Stimulated activated memory B cell treated with anti-CD40 and anti-IgM and Interleukin-4, amounts not matched to agents 10 μg/mL and 1 μg/mL and 100 μg/mL, for 72 hours (primary cell): ENCODE data around the gene PPP1R15A.

Experiments used
- ATAC-seq: fragments of 150-1000 bp; cut with Tn5 transposase; 2 replicates; pipeline ENCODE4 v1.10.0; 2021
- H3K27ac Mint-ChIP-seq: one replicate; pipeline ENCODE4 v1.8.0; 2022; ENCODE audit warnings: mild to moderate bottlenecking, mixed read lengths
- H3K27me3 Mint-ChIP-seq: one replicate; pipeline ENCODE4 v1.8.0; 2022; ENCODE audit warnings: mixed read lengths
- H3K36me3 Mint-ChIP-seq: one replicate; pipeline ENCODE4 v1.8.0; 2022; ENCODE audit warnings: mixed read lengths
- H3K4me1 Mint-ChIP-seq: one replicate; pipeline ENCODE4 v1.8.0; 2022; ENCODE audit warnings: mixed read lengths
- H3K4me3 Mint-ChIP-seq: one replicate; pipeline ENCODE4 v1.8.0; 2022; ENCODE audit warnings: mild to moderate bottlenecking, moderate library complexity, mixed read lengths
- H3K9me3 Mint-ChIP-seq: one replicate; pipeline ENCODE4 v1.8.0; 2022; ENCODE audit warnings: mixed read lengths

PPP1R15A gene

DNA sequence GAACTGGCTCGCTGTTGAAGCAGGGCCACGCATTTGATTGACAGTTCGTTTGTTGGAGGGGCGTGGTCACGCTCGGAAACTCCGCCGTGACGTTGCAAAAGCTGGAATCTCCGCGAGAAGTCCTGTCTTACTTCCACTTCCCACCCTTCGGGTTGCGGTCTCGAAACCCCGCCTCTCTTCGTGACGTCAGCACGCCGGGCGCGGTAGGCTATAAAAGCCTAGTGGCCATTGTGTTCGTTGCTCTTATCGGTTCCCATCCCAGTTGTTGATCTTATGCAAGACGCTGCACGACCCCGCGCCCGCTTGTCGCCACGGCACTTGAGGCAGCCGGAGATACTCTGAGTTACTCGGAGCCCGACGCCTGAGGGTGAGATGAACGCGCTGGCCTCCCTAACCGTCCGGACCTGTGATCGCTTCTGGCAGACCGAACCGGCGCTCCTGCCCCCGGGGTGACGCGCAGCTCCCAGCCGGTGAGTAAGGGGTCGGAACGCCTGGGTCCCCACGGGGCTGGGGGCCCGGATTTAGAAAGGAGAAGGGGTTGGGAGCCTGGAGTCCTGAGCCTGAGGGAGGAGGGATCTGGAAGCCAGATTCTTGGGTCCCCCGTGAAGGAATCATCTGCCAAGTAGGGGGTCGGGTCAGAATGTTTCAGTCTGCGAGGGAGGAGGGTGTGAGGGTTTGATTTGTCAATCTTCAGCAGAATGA is at the start of gene PPP1R15A:
TSS of gene PPP1R15A (plus strand) at position 240 of the 702 bp plus-strand sequence. CDS start 813 bp downstream, outside the sequence.
- peak; percentile 72 for ATAC-seq
- peaks cover 43% of the 10 kb centered on the region for H3K36me3 Mint-ChIP-seq
- H3K27ac Mint-ChIP-seq = peak within 1 kb of the TSS; percentile 100
- no peaks in the 10 kb centered on the region for H3K9me3 Mint-ChIP-seq
- peaks cover 13% of the 10 kb centered on the region for H3K27me3 Mint-ChIP-seq
- peak within 1 kb of the TSS; percentile 99 for H3K4me3 Mint-ChIP-seq
- H3K4me1 Mint-ChIP-seq = peaks cover 38% of the 10 kb centered on the region

DNA sequence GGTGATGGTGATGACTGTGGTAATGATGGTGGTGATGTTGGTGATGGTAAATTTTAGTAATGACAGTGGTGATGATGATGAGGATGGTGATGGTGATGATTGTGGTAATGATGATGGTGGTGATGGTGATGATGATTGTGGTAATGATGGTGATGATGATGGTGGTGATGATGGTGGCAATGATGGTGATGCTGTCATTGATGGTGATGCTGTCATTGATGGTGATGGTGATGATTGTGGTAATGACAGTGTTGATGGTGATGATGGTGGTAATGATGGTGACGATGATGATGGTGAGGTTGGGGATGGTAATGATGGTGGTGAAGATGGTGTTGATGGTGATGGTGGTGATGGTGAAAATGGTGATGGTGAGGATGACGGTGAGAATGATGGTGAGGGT is 49.7 kb upstream of the PPP1R15A start:
- Mint-ChIP-seq H3K9me3 (no peaks in the 10 kb centered on the region), H3K4me1 (no peaks in the 10 kb centered on the region), H3K4me3 (no peak overlapping the region), H3K36me3 (no peaks in the 10 kb centered on the region), H3K27me3 (no peaks in the 10 kb centered on the region), H3K27ac (no peak overlapping the region)
- ATAC-seq = no peak

DNA sequence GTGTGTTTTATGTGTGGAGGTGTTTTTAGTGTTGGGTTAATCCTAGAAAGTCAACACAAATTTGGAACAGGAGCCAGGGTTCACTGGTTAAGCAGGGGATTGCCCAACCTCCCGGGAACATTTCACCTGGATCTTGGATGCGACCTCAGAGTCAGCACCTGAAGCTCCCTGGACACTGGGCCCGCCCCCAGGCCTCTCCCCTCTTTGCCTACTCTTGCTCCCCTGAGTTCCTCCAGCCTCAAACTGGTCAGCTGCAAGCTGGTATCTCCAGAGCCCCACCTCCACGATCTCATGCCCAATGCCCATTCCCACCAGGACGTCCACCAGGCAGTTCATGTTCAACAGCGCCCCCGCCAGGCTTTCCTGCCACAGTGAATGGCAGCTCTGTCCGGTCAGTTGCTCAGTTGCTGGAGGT is 45.6 kb upstream of the PPP1R15A start:
- Mint-ChIP-seq H3K27me3 (no peaks in the 10 kb centered on the region), H3K27ac (no peak overlapping the region), H3K9me3 (no peaks in the 10 kb centered on the region), H3K4me1 (no peaks in the 10 kb centered on the region), H3K4me3 (no peak overlapping the region), H3K36me3 (peaks cover 6% of the 10 kb centered on the region)
- ATAC-seq = no peak

DNA sequence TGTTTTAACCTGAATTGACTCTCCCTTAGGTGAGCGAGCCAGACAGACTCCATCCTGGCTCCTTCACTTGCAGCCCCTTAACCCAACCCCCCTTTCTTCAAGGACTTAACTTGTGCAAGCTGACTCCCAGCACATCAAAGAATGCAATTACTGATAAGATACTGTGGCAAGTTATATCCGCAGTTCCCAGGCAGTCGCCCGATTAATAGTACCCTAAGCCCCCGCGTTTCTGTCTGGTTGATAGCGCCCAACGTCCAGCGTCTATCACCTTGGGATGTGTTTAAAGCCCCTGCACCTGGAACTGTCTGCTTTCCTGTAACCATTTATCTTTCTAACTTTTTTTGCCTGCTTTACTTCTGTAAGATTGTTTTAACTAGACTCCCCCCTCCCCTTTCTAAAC is 42.1 kb upstream of the PPP1R15A start:
- Mint-ChIP-seq H3K27me3 (no peaks in the 10 kb centered on the region), H3K27ac (no peak overlapping the region), H3K4me3 (no peak overlapping the region), H3K4me1 (peaks cover 6% of the 10 kb centered on the region), H3K36me3 (peaks cover 7% of the 10 kb centered on the region), H3K9me3 (no peaks in the 10 kb centered on the region)
- no peak for ATAC-seq

DNA sequence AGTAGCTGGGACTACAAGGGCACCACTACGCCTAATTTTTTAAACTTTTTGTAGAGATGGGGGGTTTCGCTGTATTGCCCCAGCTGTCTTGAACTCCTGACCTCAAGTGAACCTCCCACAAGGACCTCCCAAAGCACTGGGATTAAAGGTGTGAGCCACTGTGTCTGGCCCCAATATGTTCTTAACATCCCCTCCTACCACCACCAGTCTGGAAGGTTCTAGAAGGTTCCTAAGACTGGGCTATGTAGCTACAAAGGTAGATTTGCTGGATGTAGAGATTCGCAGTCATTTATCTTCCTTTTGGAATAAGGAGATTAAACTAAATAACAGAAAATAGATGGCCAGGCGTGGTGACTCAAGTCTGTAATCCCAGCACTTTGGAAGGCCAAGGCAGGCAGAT is 41.3 kb upstream of the PPP1R15A start:
- peaks cover 7% of the 10 kb centered on the region for H3K36me3 Mint-ChIP-seq
- no peak for ATAC-seq
- H3K4me1 Mint-ChIP-seq = peaks cover 13% of the 10 kb centered on the region
- H3K27me3 Mint-ChIP-seq = no peaks in the 10 kb centered on the region
- H3K27ac Mint-ChIP-seq = no peak overlapping the region
- H3K4me3 Mint-ChIP-seq = no peak overlapping the region
- H3K9me3 Mint-ChIP-seq = no peaks in the 10 kb centered on the region

GRCh38 chr19:48833049-48833448 is 39.2 kb upstream of the PPP1R15A start:
- Mint-ChIP-seq H3K4me3 (no peak overlapping the region), H3K4me1 (peaks cover 32% of the 10 kb centered on the region), H3K9me3 (no peaks in the 10 kb centered on the region), H3K27me3 (no peaks in the 10 kb centered on the region), H3K27ac (no peak overlapping the region), H3K36me3 (peaks cover 7% of the 10 kb centered on the region)
- ATAC-seq = no peak

DNA sequence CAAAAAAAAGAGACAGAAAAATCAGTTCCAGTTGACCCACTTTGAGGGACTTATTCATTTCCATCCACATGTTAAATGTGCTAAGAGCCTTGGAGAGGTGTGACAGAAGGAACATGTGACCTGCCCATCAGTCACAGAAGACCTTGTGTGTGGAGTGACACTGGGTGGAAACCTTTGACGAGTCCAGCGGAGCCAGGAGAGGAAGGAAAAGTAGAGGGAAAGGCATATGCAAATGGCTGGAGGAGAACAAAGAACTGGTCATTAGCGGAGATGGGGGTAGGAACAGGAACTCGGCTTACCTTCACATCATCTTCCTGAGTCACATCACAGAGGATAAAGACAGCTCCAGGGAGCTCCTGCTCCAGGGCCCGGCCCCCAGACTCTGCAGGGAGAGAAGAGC is 38.2 kb upstream of the PPP1R15A start:
- peak overlapping the region; percentile 44 for H3K4me3 Mint-ChIP-seq
- H3K36me3 Mint-ChIP-seq = peaks cover 7% of the 10 kb centered on the region
- H3K9me3 Mint-ChIP-seq = no peaks in the 10 kb centered on the region
- H3K27ac Mint-ChIP-seq = peak overlapping the region; percentile 53
- no peak for ATAC-seq
- H3K27me3 Mint-ChIP-seq = no peaks in the 10 kb centered on the region
- H3K4me1 Mint-ChIP-seq = peaks cover 32% of the 10 kb centered on the region

- Mint-ChIP-seq H3K4me1 (peaks cover 32% of the 10 kb centered on the region), H3K36me3 (peaks cover 7% of the 10 kb centered on the region), H3K4me3 (peak overlapping the region; percentile 82), H3K27ac (peak overlapping the region; percentile 86), H3K27me3 (no peaks in the 10 kb centered on the region), H3K9me3 (no peaks in the 10 kb centered on the region)
- ATAC-seq = peak; percentile 96
These were observed 36.5 kb upstream of the PPP1R15A start for GRCh38 chr19:48835734-48836088.

DNA sequence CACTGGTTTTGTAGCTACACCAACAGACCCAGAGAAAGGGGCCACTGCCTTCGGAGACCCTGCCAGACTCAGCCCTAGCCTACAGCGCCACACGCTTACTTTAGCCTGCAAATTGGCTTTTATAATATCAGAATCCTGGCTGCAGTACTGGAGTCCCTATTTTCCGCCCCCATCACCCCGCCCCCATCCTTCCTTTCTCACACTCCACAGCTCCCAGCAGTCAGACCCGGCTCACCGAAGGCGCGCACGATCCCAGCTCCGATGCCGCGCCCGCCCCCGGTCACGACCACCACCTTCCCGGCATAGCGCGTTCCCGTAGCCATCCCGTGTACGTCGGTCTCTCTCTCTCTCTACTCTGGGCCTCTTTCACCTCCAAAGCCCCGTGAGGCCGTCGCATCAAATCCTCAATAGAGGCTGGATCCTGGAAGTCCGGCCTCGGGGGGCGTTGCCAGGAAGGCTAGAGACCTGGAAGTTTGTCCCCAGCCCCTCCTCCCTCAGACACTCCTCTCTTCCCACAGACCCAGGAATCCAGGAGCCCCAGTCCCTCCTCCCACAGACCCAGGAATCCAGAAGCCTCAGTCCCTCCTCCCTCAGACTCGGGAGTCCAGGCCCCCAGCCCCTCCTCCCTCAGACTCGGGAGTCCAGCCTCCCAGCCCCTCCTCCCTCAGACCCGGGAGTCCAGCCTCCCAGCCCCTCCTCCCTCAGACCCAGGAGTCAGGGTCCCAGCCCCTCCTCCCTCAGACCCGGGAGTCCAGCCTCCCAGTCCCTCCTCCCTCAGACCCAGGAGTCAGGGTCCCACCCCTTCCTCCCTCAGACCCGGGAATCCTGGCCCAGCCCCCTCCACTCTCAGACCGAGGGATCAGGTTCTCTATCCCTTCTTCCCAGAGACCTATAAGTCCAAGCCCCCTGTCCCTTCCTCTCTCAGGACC is 35.9 kb upstream of the PPP1R15A start, which contains the start of gene HSD17B14:
TSS of gene HSD17B14 (minus strand) at position 403 of the 929 bp plus-strand sequence. CDS start at position 323, 80 bp downstream.
- ATAC-seq = no peak
- H3K27me3 Mint-ChIP-seq = no peaks in the 10 kb centered on the region
- H3K27ac Mint-ChIP-seq = peak within 1 kb of the TSS; percentile 86
- peaks cover 4% of the 10 kb centered on the region for H3K36me3 Mint-ChIP-seq
- H3K4me1 Mint-ChIP-seq = peaks cover 32% of the 10 kb centered on the region
- H3K4me3 Mint-ChIP-seq = peak within 1 kb of the TSS; percentile 82
- no peaks in the 10 kb centered on the region for H3K9me3 Mint-ChIP-seq

GRCh38 chr19:48837051-48837524 is 35.1 kb upstream of the PPP1R15A start:
- Mint-ChIP-seq H3K27me3 (no peaks in the 10 kb centered on the region), H3K9me3 (no peaks in the 10 kb centered on the region)
- ATAC-seq = peak; percentile 92

GRCh38 chr19:48837687-48838086 is 34.5 kb upstream of the PPP1R15A start:
- H3K27me3 Mint-ChIP-seq = no peaks in the 10 kb centered on the region
- peak overlapping the region; percentile 86 for H3K27ac Mint-ChIP-seq
- no peaks in the 10 kb centered on the region for H3K9me3 Mint-ChIP-seq
- peak overlapping the region; percentile 72 for H3K4me3 Mint-ChIP-seq
- peaks cover 36% of the 10 kb centered on the region for H3K4me1 Mint-ChIP-seq
- no peak for ATAC-seq
- no peaks in the 10 kb centered on the region for H3K36me3 Mint-ChIP-seq

More at GRCh38 chr19:48837051-48837524, 35.1 kb upstream of the PPP1R15A start:
- H3K36me3 Mint-ChIP-seq = no peaks in the 10 kb centered on the region
- H3K4me3 Mint-ChIP-seq = peak overlapping the region; percentile 82
- peak overlapping the region; percentile 86 for H3K27ac Mint-ChIP-seq
- peaks cover 32% of the 10 kb centered on the region for H3K4me1 Mint-ChIP-seq

DNA sequence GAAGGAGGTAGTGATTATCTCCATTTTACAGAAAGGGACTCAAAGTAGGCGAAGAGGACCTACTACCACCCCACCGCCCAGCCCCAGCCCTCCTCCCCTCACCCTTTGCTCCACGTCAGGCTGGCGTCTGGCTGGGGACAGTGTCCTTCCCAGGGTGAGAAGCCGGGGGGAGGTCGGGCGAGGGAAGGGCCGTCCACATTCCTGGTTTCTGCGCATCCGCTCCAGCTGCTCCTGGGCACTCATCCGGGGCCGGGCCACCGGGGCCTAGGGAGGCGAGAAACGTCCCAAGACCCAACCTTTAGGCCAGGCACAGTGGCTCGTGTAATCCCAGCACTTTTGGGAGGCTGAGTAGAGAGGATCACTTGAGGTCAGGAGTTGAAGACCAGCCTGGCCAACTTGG is 31.2 kb upstream of the PPP1R15A start:
- no peak overlapping the region for H3K4me3 Mint-ChIP-seq
- H3K9me3 Mint-ChIP-seq = no peaks in the 10 kb centered on the region
- peaks cover 24% of the 10 kb centered on the region for H3K4me1 Mint-ChIP-seq
- ATAC-seq = no peak
- H3K27me3 Mint-ChIP-seq = no peaks in the 10 kb centered on the region
- no peaks in the 10 kb centered on the region for H3K36me3 Mint-ChIP-seq
- no peak overlapping the region for H3K27ac Mint-ChIP-seq

DNA sequence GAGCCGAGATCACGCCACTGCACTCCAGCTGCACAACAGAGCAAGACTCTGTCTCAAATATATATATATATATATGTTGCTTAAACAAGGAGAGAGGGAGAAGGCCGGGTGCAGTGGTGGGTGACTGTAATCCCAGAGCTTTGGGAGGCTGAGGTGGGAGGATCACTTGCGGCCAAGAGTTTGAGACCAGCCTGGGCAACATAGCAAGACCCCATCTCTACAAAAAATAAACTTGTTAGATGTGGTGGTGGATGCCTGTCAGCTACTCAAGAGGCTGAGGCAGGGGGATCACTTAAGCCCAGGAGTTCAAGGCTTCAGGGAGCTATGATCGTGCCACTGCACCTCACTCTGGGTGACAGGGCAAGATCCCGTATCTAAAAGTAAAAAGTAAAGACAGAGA is 30.6 kb upstream of the PPP1R15A start:
- Mint-ChIP-seq H3K36me3 (no peaks in the 10 kb centered on the region), H3K4me3 (no peak overlapping the region), H3K27ac (no peak overlapping the region), H3K4me1 (peaks cover 19% of the 10 kb centered on the region), H3K27me3 (no peaks in the 10 kb centered on the region), H3K9me3 (no peaks in the 10 kb centered on the region)
- ATAC-seq = no peak

DNA sequence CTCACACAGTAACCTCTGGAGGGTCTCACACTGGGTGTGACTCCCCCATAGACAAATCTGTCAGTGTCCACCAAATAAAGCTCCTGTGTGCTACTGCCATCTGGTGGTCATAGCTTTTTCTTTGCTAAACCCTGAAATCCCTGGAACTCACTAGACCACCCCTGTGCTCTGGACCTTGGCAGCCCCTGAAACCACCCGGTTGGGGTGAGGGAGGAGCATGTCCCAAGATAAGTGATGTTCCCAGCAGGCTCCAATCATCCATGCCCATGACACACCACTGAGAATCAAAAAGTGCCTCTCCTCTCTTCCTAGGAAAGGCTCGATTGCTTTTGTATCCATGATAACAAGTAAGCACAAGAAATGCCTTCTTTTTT is 29.4 kb upstream of the PPP1R15A start:
- ATAC-seq = peak; percentile 45
- H3K4me3 Mint-ChIP-seq = no peak overlapping the region
- H3K27me3 Mint-ChIP-seq = no peaks in the 10 kb centered on the region
- peaks cover 9% of the 10 kb centered on the region for H3K4me1 Mint-ChIP-seq
- no peaks in the 10 kb centered on the region for H3K9me3 Mint-ChIP-seq
- H3K36me3 Mint-ChIP-seq = no peaks in the 10 kb centered on the region
- H3K27ac Mint-ChIP-seq = no peak overlapping the region

GRCh38 chr19:48844472-48844871 is 27.7 kb upstream of the PPP1R15A start:
- Mint-ChIP-seq H3K4me3 (no peak overlapping the region), H3K9me3 (no peaks in the 10 kb centered on the region), H3K4me1 (peaks cover 6% of the 10 kb centered on the region), H3K27me3 (no peaks in the 10 kb centered on the region), H3K27ac (no peak overlapping the region), H3K36me3 (no peaks in the 10 kb centered on the region)
- ATAC-seq = no peak
